ENCODE measurements around the gene CHURC1.

- TF ChIP-seq CTCF (IDR thresholded peaks at IDR 0.05) (no peak), POLR2A (IDR thresholded peaks at IDR 0.05) (no peak)
Observed at GRCh38 chr14:64958743-64959142, 44.5 kb downstream of the CHURC1 start.

All from uterus (tissue), 2 donors.